Measurements from ENCODE around the gene RPLP2. TPM values are rescaled to one million over a fixed set of nuclear protein-coding genes. Genes with fewer than 3 reads are reported as not detected.

The RPLP2 gene
- total RNA-seq (2022; extraction: Qiagen RNA extraction) = 1,648 to 2,773 TPM (median 2,446 TPM) in 5 replicates

DNA sequence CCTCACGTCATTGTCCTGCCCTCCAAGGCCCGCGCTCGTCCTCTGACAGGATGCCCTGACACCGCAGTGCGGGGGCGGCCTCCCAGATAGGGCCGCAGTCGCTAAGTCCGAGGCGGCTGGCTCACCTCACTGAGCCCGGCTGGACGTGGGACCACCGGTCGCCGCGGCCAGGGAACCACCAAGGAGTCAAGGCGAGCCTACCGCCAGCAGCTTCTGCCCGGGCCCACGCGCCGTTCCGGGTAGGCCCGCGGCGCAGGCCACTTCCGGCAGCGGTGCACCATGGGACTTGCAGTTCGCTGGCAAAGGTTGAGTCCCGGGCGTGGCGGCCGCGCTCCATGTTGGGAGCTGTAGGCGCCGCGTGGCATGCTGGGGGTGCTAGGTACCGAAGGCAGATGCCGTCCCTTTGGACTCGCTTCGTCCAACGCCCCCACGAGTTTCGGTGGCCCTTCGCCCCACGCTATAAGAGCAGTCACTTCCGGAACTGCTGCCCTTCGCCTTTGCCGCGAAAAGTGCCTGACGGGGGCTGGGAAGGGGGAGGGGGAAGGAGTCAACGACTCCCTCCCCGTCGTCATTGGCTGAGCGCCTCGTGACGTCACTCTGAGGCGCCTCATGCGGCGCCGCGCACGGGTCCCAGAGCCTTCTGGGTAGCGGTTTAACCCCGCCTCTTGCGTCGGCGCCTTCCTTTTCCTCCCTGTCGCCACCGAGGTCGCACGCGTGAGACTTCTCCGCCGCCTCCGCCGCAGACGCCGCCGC lies at the start of gene RPLP2:
Gene RPLP2, plus strand, starts transcription at position 681 of the 753 bp plus-strand sequence. CDS start 268 bp downstream, outside the sequence.

DNA sequence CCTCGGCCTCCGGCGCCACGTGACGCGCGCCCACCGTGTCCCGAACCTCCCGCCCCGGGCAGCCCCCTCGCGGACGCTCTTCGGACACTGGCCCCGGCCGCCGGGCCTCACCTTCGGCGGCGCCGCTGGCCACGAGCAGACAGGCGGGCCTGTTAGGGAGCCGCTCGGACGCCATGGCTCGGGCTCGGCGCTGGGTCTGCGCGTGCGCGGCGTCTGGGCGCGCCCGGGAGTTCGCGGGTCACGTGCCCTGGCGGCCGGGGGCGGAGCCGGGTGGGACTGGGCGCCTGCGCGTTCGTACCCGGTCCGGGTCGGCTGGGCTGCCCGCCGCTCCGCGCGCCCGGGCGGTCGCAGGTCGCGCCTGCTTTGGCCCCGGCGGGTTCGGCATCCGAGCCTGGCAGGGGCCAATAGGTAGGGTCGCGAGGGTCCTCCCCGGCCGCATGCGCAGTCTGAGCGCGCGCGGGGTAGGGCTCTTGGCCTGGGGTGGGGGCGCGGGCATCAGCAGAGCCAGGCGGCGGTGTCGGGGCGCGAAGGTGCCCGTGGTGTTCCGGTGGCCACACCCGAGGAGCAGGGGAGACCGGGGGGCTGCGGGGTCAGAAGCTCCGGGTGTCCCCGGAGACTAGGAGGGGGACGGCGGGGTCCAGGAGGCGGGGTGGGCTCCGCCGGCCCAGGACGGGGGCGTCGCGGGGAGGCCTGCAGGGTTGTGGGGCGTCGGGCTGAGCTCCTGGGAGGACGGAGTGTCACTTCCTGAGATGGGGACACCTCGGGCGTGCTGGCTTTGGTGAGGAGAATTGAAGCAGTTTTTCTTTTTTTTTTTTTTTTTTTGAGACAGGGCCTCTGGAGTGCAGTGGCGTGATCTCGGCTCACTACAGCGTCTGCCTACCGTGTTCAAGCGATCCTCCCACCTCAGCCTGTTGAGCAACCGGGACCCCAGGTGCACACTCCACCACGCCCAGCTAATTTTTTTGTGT lies 32.2 kb upstream of the RPLP2 start, which contains the start of gene GATD1:
Gene GATD1, minus strand, starts transcription at position 200 of the 968 bp plus-strand sequence. Its CDS starts 25 bp downstream, at position 175.

DNA sequence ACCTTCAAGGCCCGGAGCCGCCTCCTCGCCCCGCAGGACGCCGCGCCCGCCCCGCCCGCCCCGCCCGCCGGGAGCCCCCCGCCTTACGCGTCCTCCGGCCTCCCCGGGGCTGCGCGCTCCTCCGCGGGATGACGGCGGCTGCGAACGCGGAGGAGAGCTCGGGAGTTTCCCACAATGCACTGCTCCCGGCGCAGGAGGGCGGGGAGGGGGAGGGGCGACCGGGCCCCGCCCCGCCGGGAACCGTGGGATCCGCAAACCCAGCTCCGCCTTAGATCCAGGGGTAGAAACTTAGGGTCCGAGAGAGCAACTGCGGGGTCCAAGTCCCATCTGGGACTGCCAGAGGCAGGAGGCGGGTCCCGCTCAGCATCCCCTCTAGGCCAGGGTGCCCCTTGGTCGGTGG lies 19.8 kb upstream of the RPLP2 start, which contains the start of gene CEND1:
Gene CEND1, minus strand, starts transcription at position 148 of the 400 bp plus-strand sequence. CDS start 1,514 bp downstream, outside the sequence.

DNA sequence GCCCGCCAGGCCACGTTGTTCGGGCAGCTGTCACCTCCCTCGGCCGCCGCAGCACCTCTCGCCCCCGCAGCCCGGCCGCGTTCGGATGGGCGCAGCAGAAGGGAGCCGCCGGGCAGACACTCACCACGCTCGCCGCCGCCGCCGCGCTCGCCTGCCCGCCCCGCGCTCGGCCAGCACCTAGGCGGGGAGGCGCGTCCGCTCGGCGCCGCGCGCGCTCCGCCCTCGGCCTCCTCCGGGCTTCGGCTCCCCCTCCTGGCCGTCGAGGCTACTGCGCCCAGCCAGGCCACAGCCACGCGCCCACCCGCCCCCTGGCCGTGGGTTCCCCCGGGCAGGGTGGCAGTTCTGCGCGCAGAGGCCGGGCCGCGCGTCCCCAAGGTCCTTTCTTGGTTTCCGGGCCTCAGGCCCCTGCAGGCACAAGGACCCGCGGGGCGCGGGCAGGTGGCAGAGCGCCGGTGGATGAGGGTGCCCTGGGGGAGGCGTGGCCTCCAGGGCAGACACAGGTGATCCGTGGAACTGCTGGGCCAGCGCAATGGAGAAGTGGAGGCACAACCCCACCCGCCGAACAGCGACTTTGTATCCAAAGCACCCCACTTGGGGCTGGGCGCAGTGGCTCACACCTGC lies 11.6 kb upstream of the RPLP2 start, which contains the start of gene SLC25A22:
Gene SLC25A22, minus strand, starts transcription at position 189 of the 621 bp plus-strand sequence. CDS start 3,275 bp downstream, outside the sequence.

DNA sequence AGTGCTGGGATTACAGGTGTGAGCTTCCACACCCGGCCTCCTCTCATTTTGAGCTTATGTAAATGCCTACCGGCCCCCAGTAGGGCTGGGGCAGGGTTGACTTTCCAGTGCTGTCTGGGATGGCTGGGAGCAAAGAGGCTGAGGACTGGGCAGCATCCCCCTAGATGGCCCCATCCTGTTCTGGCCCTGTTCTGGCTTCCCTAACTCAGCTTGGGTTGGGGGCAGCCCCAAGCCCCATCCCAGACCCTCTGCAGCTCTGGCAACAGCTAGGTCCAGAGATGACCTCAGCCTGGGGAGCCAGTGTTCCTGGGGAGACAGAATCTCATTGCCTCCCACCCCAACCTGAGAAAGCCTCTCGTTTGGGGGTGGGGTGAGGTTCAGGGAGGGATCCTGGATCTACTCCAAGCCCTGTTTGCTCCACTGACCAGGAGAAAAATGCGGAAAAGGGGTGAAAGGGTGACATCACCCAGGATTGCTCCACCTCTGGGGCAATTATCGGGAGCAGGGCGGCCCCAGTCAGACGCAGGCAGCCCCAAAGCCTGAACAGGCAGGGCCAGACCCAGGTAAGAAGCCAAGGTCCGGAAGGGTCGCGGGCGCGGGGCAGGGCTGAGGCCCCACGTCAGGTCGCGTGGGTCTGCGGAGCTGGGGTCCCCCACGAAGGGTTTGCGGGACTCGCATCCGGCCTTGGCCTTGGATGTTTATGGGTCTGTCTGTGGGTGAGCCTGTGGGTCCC lies 8.8 kb downstream of the RPLP2 start, which contains the start of gene PNPLA2:
Gene PNPLA2, plus strand, starts transcription at position 519 of the 733 bp plus-strand sequence. CDS start 805 bp downstream, outside the sequence.

DNA sequence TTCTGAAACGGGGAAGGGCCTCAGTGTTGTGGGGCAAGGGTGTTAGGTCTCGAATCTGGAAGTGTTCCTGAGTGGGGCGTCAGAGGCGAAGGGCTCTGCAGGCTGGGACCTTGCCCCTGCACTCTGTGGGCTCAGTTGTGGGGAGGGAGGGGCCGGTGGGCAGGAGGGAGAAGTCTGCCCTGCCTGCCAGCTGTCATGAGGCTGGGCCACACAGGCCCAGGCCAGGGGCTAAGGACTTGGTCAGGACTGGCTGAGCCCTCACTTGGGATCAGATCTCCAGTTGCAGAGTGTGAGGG lies 18.1 kb downstream of the RPLP2 start, which contains the start of gene CRACR2B:
Gene CRACR2B, plus strand, starts transcription at position 23 of the 296 bp plus-strand sequence. CDS start 689 bp downstream, outside the sequence.

DNA sequence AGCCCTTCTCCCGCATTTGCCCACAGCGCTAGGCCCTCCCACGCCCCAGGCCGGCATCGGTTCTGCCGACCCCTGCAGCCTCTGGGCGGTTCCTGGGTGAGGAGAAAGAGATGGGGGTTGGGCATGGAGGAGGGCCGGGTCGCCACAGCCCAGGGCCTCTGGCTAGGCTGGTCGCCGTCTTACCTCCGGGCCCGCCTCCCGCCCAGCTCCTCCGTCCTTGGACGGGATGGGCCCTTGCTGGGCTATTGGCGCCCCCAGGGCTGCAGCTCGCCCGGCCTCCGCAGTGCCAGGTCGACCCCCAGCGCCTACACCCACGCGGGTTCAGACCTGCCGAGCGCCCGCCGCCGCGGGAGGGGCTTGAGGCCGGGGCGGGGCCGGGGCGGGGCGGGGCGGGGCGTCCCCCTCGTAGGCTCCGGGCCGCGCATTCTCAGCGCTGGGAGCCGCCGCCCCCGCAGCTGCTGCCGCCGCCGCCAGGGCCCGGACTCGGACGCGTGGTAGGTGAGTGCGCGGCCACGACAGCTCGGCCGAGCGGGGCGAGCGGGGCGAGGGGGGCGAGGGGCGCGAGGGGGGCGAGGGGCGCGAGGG lies 22.9 kb downstream of the RPLP2 start, which contains the start of gene CD151:
Gene CD151, plus strand, starts transcription at position 424 of the 585 bp plus-strand sequence. CDS start 3,118 bp downstream, outside the sequence.

DNA sequence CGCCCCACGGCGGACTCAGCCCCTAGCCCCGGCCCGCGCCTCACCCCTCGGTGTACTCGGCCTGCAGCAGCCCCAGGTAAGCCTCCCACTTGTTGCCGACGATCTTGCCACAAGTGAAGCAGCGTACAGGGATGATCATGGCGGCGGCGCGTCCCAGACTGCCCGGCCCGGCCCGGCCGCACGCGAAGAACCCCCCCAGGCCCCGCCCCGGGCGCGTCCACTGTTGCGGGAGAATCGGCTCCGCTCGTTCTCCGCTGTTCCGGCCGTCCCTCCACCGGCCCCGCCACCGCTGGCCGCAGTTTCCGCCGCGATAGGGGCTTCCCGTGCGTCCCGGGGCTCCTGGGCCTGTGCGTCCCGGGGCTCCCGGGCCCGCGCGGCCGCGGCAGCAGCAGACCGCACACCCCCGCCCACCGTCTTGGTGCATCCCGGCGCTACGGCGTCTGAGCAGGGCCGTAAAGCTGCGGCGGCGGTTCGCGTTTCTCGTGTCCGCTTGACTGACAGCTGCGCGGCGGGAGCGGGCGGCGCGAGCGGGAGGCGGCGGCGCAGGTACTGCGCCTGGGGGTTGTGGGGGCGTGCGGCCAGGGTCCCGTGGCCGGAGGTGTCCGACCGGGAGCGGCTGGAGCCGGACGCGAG lies 32.7 kb downstream of the RPLP2 start, which contains the start of the genes POLR2L and TSPAN4:
Gene POLR2L, minus strand, starts transcription at position 160 of the 633 bp plus-strand sequence. Its CDS starts 21 bp downstream, at position 139.
Gene TSPAN4, plus strand, starts transcription at position 483 of the 633 bp plus-strand sequence. CDS start 7,453 bp downstream, outside the sequence.

Other genes starting within 250 kb of the RPLP2 start
- 1.9 to 3.3 TPM (median 2.7 TPM) in 5 replicates for gene LMNTD2, start 249.2 kb upstream of the RPLP2 start, total RNA-seq (2022; extraction: Qiagen RNA extraction)
- gene RASSF7, start 249.0 kb upstream of the RPLP2 start, total RNA-seq (2022; extraction: Qiagen RNA extraction) = 35.3 to 47.8 TPM (median 43.4 TPM) in 5 replicates
- gene PHRF1, start 233.5 kb upstream of the RPLP2 start, total RNA-seq (2022; extraction: Qiagen RNA extraction) = 26.7 to 35.3 TPM (median 34.8 TPM) in 5 replicates
- gene IRF7, start 194.0 kb upstream of the RPLP2 start, total RNA-seq (2022; extraction: Qiagen RNA extraction) = 4.1 to 7.8 TPM (median 7.0 TPM) in 5 replicates
- gene CDHR5, start 185.0 kb upstream of the RPLP2 start, total RNA-seq (2022; extraction: Qiagen RNA extraction) = 0.03 to 0.08 TPM in 2 of 5 replicates, not detected in the others
- not detected in 5 replicates for gene SCT, start 182.8 kb upstream of the RPLP2 start, total RNA-seq (2022; extraction: Qiagen RNA extraction)
- 0.15 to 0.39 TPM (median 0.22 TPM) in 5 replicates for gene DRD4, start 172.7 kb upstream of the RPLP2 start, total RNA-seq (2022; extraction: Qiagen RNA extraction)
- 27.2 to 37.0 TPM (median 33.8 TPM) in 5 replicates for gene DEAF1, start 114.7 kb upstream of the RPLP2 start, total RNA-seq (2022; extraction: Qiagen RNA extraction)
- gene TMEM80, start 114.2 kb upstream of the RPLP2 start, total RNA-seq (2022; extraction: Qiagen RNA extraction) = 9.2 to 11.6 TPM (median 11.3 TPM) in 5 replicates
- gene EPS8L2, start 103.7 kb upstream of the RPLP2 start, total RNA-seq (2022; extraction: Qiagen RNA extraction) = 77.4 to 139 TPM (median 122 TPM) in 5 replicates
- gene TALDO1, start 62.5 kb upstream of the RPLP2 start, total RNA-seq (2022; extraction: Qiagen RNA extraction) = 416 to 454 TPM (median 423 TPM) in 5 replicates
- gene GATD1, start 32.5 kb upstream of the RPLP2 start, total RNA-seq (2022; extraction: Qiagen RNA extraction) = 37.0 to 53.7 TPM (median 49.1 TPM) in 5 replicates
- gene CEND1, start 19.9 kb upstream of the RPLP2 start, total RNA-seq (2022; extraction: Qiagen RNA extraction) = 1.4 to 2.7 TPM (median 2.0 TPM) in 5 replicates
- 23.7 to 39.6 TPM (median 37.1 TPM) in 5 replicates for gene SLC25A22, start 11.7 kb upstream of the RPLP2 start, total RNA-seq (2022; extraction: Qiagen RNA extraction)
- gene PIDD1, start 4.7 kb upstream of the RPLP2 start, total RNA-seq (2022; extraction: Qiagen RNA extraction) = 8.7 to 17.7 TPM (median 16.6 TPM) in 5 replicates
- gene PNPLA2, start 8.9 kb downstream of the RPLP2 start, total RNA-seq (2022; extraction: Qiagen RNA extraction) = 35.5 to 63.1 TPM (median 58.0 TPM) in 5 replicates
- 2.9 to 5.2 TPM (median 4.8 TPM) in 5 replicates for gene CRACR2B, start 18.0 kb downstream of the RPLP2 start, total RNA-seq (2022; extraction: Qiagen RNA extraction)
- 725 to 879 TPM (median 864 TPM) in 5 replicates for gene CD151, start 23.0 kb downstream of the RPLP2 start, total RNA-seq (2022; extraction: Qiagen RNA extraction)
- gene POLR2L, start 32.6 kb downstream of the RPLP2 start, total RNA-seq (2022; extraction: Qiagen RNA extraction) = 590 to 758 TPM (median 644 TPM) in 5 replicates
- 121 to 195 TPM (median 194 TPM) in 5 replicates for gene TSPAN4, start 32.9 kb downstream of the RPLP2 start, total RNA-seq (2022; extraction: Qiagen RNA extraction)
- 70.5 to 81.8 TPM (median 78.9 TPM) in 5 replicates for gene CHID1, start 100.8 kb downstream of the RPLP2 start, total RNA-seq (2022; extraction: Qiagen RNA extraction)
- gene AP2A2, start 115.9 kb downstream of the RPLP2 start, total RNA-seq (2022; extraction: Qiagen RNA extraction) = 32.5 to 38.3 TPM (median 37.2 TPM) in 5 replicates
- gene MUC6, start 226.8 kb downstream of the RPLP2 start, total RNA-seq (2022; extraction: Qiagen RNA extraction) = 0.01 to 0.02 TPM (median 0.01 TPM) in 3 of 5 replicates, not detected in the others